Measurements from ENCODE around the gene H6PD.

The H6PD gene

DNA sequence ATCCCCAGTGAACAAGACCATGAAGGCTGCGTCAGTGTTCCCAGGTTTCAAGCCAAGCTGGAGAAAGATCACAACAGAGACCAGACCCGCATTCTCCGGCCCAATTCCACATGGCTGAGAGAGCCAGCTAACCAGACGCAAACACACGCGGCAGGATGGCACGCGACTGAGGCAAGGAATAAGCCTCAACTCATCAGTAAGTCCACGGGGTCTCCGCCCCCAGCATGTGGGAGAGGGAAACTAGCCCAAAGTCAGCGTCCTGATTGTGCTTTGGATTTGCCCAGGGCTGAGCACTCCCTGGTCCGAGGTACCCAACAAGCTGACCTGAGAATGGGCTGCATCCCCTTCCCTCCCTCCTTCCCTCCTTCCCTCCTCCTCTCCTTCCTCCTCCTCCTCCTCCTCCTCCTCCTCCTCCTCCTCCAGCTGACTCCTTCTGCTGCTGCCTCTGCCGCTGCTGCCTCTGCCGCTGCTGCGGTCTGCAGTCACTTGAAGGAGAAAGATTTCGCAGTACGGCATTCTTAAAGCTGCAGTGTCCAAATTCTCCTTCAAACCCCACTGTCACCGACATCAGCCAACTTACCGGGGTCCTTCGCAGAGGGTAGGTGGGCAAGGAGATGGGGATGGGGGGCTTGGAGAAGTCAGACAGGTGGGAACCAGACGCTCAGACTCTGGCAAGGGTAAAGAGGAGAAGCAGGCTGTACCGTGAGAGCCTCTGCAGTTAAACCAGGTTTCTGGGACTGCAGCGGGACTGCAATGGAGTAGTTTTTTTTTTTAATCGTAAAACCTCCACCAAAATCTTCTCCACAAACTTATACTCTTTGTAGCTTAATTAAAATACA is 33.0 kb upstream of the H6PD start (continued):
- TF ChIP-seq, protein P1, sequence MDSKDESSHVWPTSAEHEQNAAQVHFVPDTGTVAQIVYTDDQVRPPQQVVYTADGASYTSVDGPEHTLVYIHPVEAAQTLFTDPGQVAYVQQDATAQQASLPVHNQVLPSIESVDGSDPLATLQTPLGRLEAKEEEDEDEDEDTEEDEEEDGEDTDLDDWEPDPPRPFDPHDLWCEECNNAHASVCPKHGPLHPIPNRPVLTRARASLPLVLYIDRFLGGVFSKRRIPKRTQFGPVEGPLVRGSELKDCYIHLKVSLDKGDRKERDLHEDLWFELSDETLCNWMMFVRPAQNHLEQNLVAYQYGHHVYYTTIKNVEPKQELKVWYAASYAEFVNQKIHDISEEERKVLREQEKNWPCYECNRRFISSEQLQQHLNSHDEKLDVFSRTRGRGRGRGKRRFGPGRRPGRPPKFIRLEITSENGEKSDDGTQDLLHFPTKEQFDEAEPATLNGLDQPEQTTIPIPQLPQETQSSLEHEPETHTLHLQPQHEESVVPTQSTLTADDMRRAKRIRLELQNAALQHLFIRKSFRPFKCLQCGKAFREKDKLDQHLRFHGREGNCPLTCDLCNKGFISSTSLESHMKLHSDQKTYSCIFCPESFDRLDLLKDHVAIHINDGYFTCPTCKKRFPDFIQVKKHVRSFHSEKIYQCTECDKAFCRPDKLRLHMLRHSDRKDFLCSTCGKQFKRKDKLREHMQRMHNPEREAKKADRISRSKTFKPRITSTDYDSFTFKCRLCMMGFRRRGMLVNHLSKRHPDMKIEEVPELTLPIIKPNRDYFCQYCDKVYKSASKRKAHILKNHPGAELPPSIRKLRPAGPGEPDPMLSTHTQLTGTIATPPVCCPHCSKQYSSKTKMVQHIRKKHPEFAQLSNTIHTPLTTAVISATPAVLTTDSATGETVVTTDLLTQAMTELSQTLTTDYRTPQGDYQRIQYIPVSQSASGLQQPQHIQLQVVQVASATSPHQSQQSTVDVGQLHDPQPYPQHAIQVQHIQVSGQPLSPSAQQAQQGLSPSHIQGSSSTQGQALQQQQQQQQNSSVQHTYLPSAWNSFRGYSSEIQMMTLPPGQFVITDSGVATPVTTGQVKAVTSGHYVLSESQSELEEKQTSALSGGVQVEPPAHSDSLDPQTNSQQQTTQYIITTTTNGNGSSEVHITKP (tag by site-specific recombination; IDR thresholded peaks at IDR 0.05), result peak; percentile 45
- TF ChIP-seq ZNF514 (tag by site-specific recombination; IDR thresholded peaks at IDR 0.05), result no peak
- TF ChIP-seq EGR2 (tag by site-specific recombination; IDR thresholded peaks at IDR 0.05; ENCODE audit: low read depth), result peak; percentile 98
- 0 out of 2 replicates have a peak, but pooled peaks have one; percentile 23 for TF ChIP-seq ZFP37 (tag by site-specific recombination; IDR thresholded peaks at IDR 0.05)
- TF ChIP-seq ZNF629 (tag by site-specific recombination; IDR thresholded peaks at IDR 0.05), result no peak

DNA sequence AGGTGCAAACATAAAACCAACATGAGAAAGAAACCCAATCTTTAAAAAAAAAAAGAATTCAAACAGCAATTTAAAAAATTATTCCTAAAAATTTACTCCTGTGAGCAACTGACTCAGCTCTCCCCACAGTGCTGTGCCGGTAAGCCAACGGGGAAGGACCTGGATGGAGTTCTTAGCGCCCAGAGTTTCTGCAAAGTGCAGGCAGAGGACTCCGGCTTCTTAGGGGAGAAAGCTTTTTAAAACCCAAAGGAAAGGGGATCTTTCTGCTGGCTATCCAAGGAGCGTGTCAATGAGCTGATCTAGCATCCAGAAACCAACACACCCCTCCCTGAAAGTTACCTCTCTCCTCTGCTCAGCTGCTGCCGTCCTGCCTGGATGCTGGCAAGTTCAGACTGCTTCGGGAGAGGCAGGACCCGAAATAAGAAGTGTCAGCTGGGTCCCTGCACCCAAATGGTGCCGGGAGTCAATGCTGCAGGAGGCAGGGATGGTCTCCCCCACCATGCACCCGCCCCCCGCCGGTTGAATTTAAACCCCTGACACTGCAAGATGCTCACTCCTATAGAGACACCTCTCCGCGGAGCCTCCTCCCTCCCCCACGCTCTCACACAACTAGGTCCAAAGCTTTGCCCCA is 32.2 kb upstream of the H6PD start:
- Histone ChIP-seq H3K36me3 (ENCODE audit: control insufficient read depth in 2 of 2, insufficient read depth in 1 of 2, low read length in 2 of 2) (no peaks in the 10 kb centered on the region), H3K27ac (ENCODE audit: extremely low read depth, low read depth, low read length) (no peak overlapping the region), H3K9me3 (ENCODE audit: control insufficient read depth, insufficient read depth, low read depth, low read length) (no peaks in the 10 kb centered on the region), H3K4me3 (ENCODE audit: low read depth, low read length) (peak overlapping the region; percentile 60), H3K4me1 (ENCODE audit: control insufficient read depth, insufficient read depth, low read length) (no peaks in the 10 kb centered on the region)
- ChIA-PET POLR2A (interaction anchor here (0.6 to 1.3 kb wide), 3 partner anchors 19 to 54 kb away, joined by 3 to 10 read pairs (median 8); partner anchors contain the start of gene H6PD), CTCF (interaction anchor here (0.6 to 2.2 kb wide), 11 partner anchors 29 to 688 kb away, joined by 3 to 12 read pairs (median 4); no protein-coding TSS in a partner anchor)
- TF ChIP-seq, protein P2, sequence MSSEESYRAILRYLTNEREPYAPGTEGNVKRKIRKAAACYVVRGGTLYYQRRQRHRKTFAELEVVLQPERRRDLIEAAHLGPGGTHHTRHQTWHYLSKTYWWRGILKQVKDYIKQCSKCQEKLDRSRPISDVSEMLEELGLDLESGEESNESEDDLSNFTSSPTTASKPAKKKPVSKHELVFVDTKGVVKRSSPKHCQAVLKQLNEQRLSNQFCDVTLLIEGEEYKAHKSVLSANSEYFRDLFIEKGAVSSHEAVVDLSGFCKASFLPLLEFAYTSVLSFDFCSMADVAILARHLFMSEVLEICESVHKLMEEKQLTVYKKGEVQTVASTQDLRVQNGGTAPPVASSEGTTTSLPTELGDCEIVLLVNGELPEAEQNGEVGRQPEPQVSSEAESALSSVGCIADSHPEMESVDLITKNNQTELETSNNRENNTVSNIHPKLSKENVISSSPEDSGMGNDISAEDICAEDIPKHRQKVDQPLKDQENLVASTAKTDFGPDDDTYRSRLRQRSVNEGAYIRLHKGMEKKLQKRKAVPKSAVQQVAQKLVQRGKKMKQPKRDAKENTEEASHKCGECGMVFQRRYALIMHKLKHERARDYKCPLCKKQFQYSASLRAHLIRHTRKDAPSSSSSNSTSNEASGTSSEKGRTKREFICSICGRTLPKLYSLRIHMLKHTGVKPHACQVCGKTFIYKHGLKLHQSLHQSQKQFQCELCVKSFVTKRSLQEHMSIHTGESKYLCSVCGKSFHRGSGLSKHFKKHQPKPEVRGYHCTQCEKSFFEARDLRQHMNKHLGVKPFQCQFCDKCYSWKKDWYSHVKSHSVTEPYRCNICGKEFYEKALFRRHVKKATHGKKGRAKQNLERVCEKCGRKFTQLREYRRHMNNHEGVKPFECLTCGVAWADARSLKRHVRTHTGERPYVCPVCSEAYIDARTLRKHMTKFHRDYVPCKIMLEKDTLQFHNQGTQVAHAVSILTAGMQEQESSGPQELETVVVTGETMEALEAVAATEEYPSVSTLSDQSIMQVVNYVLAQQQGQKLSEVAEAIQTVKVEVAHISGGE (tag by site-specific recombination; conservative IDR thresholded peaks at IDR 0.05; ENCODE audit: low read depth), result peak; percentile 51; the same call in 1 of the 2 replicates
- TF ChIP-seq ZNF600 (tag by site-specific recombination; IDR thresholded peaks at IDR 0.05) (peak; percentile 15; the same call in 1 of the 2 replicates), ZBTB48 (tag by site-specific recombination; IDR thresholded peaks at IDR 0.05) (no peak), ZNF335 (tag by site-specific recombination; conservative IDR thresholded peaks at IDR 0.05) (peak; percentile 76), ZNF473 (tag by site-specific recombination; IDR thresholded peaks at IDR 0.05) (no peak), ZNF211 (tag by site-specific recombination; IDR thresholded peaks at IDR 0.05; ENCODE audit: low read depth) (no peak), ZNF677 (tag by site-specific recombination; IDR thresholded peaks at IDR 0.05) (no peak), ZNF660 (tag by site-specific recombination; IDR thresholded peaks at IDR 0.05) (no peak), FEZF1 (tag by site-specific recombination; IDR thresholded peaks at IDR 0.05) (no peak), ZNF701 (tag by site-specific recombination; IDR thresholded peaks at IDR 0.05) (no peak), GLIS2 (tag by site-specific recombination; IDR thresholded peaks at IDR 0.05) (peak; percentile 38; the same call in 1 of the 2 replicates), ZNF404 (tag by site-specific recombination; IDR thresholded peaks at IDR 0.05) (no peak)
- TF ChIP-seq, protein P3, sequence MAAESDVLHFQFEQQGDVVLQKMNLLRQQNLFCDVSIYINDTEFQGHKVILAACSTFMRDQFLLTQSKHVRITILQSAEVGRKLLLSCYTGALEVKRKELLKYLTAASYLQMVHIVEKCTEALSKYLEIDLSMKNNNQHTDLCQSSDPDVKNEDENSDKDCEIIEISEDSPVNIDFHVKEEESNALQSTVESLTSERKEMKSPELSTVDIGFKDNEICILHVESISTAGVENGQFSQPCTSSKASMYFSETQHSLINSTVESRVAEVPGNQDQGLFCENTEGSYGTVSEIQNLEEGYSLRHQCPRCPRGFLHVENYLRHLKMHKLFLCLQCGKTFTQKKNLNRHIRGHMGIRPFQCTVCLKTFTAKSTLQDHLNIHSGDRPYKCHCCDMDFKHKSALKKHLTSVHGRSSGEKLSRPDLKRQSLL (tag by site-specific recombination; IDR thresholded peaks at IDR 0.05), result no peak
- TF ChIP-seq, protein P4, sequence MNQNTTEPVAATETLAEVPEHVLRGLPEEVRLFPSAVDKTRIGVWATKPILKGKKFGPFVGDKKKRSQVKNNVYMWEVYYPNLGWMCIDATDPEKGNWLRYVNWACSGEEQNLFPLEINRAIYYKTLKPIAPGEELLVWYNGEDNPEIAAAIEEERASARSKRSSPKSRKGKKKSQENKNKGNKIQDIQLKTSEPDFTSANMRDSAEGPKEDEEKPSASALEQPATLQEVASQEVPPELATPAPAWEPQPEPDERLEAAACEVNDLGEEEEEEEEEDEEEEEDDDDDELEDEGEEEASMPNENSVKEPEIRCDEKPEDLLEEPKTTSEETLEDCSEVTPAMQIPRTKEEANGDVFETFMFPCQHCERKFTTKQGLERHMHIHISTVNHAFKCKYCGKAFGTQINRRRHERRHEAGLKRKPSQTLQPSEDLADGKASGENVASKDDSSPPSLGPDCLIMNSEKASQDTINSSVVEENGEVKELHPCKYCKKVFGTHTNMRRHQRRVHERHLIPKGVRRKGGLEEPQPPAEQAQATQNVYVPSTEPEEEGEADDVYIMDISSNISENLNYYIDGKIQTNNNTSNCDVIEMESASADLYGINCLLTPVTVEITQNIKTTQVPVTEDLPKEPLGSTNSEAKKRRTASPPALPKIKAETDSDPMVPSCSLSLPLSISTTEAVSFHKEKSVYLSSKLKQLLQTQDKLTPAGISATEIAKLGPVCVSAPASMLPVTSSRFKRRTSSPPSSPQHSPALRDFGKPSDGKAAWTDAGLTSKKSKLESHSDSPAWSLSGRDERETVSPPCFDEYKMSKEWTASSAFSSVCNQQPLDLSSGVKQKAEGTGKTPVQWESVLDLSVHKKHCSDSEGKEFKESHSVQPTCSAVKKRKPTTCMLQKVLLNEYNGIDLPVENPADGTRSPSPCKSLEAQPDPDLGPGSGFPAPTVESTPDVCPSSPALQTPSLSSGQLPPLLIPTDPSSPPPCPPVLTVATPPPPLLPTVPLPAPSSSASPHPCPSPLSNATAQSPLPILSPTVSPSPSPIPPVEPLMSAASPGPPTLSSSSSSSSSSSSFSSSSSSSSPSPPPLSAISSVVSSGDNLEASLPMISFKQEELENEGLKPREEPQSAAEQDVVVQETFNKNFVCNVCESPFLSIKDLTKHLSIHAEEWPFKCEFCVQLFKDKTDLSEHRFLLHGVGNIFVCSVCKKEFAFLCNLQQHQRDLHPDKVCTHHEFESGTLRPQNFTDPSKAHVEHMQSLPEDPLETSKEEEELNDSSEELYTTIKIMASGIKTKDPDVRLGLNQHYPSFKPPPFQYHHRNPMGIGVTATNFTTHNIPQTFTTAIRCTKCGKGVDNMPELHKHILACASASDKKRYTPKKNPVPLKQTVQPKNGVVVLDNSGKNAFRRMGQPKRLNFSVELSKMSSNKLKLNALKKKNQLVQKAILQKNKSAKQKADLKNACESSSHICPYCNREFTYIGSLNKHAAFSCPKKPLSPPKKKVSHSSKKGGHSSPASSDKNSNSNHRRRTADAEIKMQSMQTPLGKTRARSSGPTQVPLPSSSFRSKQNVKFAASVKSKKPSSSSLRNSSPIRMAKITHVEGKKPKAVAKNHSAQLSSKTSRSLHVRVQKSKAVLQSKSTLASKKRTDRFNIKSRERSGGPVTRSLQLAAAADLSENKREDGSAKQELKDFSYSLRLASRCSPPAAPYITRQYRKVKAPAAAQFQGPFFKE (tag by site-specific recombination; IDR thresholded peaks at IDR 0.05; ENCODE audit: borderline replicate concordance), result no peak
